H9 (cell line): ENCODE measurements around the gene VSTM4. TPM values are rescaled to one million over a fixed set of nuclear protein-coding genes. Genes with fewer than 3 reads are reported as not detected.

Source experiments
- DNase-seq: peaks from one replicate; pipeline ENCODE4 v3.0.0-alpha.2; 2017
- H2AFZ ChIP-seq: one replicate; pipeline ENCODE4 v1.6.1; 2013; ENCODE audit warnings: mild to moderate bottlenecking, low read length, control low read depth, moderate library complexity
- H2AK5ac ChIP-seq: 2 replicates; pipeline ENCODE4 v1.6.1; 2013; ENCODE audit warnings: low read length, control low read depth, mixed read lengths; ENCODE audit not compliant: insufficient read length
- H2BK120ac ChIP-seq: one replicate; pipeline ENCODE4 v1.6.1; 2013; ENCODE audit warnings: low read depth, mild to moderate bottlenecking, low read length, control low read depth, inconsistent platforms; ENCODE audit not compliant: poor library complexity, severe bottlenecking
- H2BK12ac ChIP-seq: 2 replicates; pipeline ENCODE4 v1.6.1; 2013; ENCODE audit warnings: low read length, control low read depth, mixed read lengths, low read depth; ENCODE audit not compliant: insufficient read length
- H2BK15ac ChIP-seq: 2 replicates; pipeline ENCODE4 v1.6.1; 2013; ENCODE audit warnings: low read depth, low read length, control low read depth
- H2BK20ac ChIP-seq: one replicate; pipeline ENCODE4 v1.6.1; 2013; ENCODE audit warnings: low read depth, mild to moderate bottlenecking, low read length, control low read depth, inconsistent platforms; ENCODE audit not compliant: poor library complexity, severe bottlenecking
- H2BK5ac ChIP-seq: 2 replicates; pipeline ENCODE4 v1.6.1; 2013; ENCODE audit warnings: low read length, control low read depth, mixed read lengths; ENCODE audit not compliant: insufficient read length
- H3K14ac ChIP-seq: 2 replicates; pipeline ENCODE4 v1.6.1; 2013; ENCODE audit warnings: low read length, control low read depth; ENCODE audit not compliant: insufficient read depth
- H3K18ac ChIP-seq: 2 replicates; pipeline ENCODE4 v1.6.1; 2013; ENCODE audit warnings: low read depth, mild to moderate bottlenecking, mixed read lengths, low read length, control low read depth; ENCODE audit not compliant: insufficient read length
- H3K23ac ChIP-seq: 2 replicates; pipeline ENCODE4 v1.6.1; 2013; ENCODE audit warnings: low read length, control low read depth, mixed read lengths, low read depth; ENCODE audit not compliant: insufficient read length
- H3K23me2 ChIP-seq: 2 replicates; pipeline ENCODE4 v1.6.1; 2013; ENCODE audit warnings: low read depth, mild to moderate bottlenecking, mixed read lengths, low read length, control low read depth; ENCODE audit not compliant: insufficient read length, poor library complexity, severe bottlenecking
- H3K27ac ChIP-seq: 2 replicates; pipeline ENCODE4 v1.5.1; 2013; ENCODE audit warnings: low read length, control low read depth, mixed read lengths, low read depth; ENCODE audit not compliant: insufficient read length
- H3K27me3 ChIP-seq: 2 replicates; pipeline ENCODE4 v1.6.1; 2013; ENCODE audit warnings: low read length, control low read depth, inconsistent platforms; ENCODE audit not compliant: insufficient read depth
- H3K4ac ChIP-seq: 2 replicates; pipeline ENCODE4 v1.6.1; 2013; ENCODE audit warnings: low read depth, mild to moderate bottlenecking, control low read depth, inconsistent platforms, low read length, moderate library complexity
- H3K4me1 ChIP-seq: 2 replicates; pipeline ENCODE4 v1.6.1; 2013; ENCODE audit warnings: low read length, control low read depth, inconsistent platforms; ENCODE audit not compliant: insufficient read depth
- H3K4me2 ChIP-seq: 2 replicates; pipeline ENCODE4 v1.6.1; 2013; ENCODE audit warnings: low read length, control low read depth, mixed read lengths; ENCODE audit not compliant: insufficient read length, insufficient read depth
- H3K56ac ChIP-seq: 2 replicates; pipeline ENCODE4 v1.6.1; 2013; ENCODE audit warnings: low read depth, mild to moderate bottlenecking, mixed read lengths, low read length, control low read depth; ENCODE audit not compliant: insufficient read length
- H3K79me1 ChIP-seq: 2 replicates; pipeline ENCODE4 v1.6.1; 2013; ENCODE audit warnings: low read depth, mild to moderate bottlenecking, moderate library complexity, low read length, control low read depth, inconsistent platforms; ENCODE audit not compliant: insufficient read depth, poor library complexity, severe bottlenecking
- H3K79me2 ChIP-seq: 2 replicates; pipeline ENCODE4 v1.6.1; 2013; ENCODE audit warnings: low read length, control low read depth, inconsistent platforms; ENCODE audit not compliant: insufficient read depth
- H3K9ac ChIP-seq: 2 replicates; pipeline ENCODE4 v1.6.1; 2013; ENCODE audit warnings: low read length, control low read depth, mixed read lengths; ENCODE audit not compliant: insufficient read length; ENCODE audit errors: extremely low read depth
- H3K9me3 ChIP-seq: one replicate; pipeline ENCODE4 v1.6.1; 2013; ENCODE audit warnings: low read depth, low read length, inconsistent platforms; ENCODE audit not compliant: control insufficient read depth
- H3T11ph ChIP-seq: one replicate; pipeline ENCODE4 v1.6.1; 2013; ENCODE audit warnings: mild to moderate bottlenecking, low read length, control low read depth, inconsistent platforms
- H4K20me1 ChIP-seq: one replicate; pipeline ENCODE4 v1.6.1; 2013; ENCODE audit not compliant: control insufficient read depth, insufficient read length, insufficient read depth
- H4K5ac ChIP-seq: 2 replicates; pipeline ENCODE4 v1.6.1; 2013; ENCODE audit warnings: low read depth, mild to moderate bottlenecking, mixed read lengths, low read length, control low read depth; ENCODE audit not compliant: insufficient read length
- H4K8ac ChIP-seq: replicated peaks from 2 replicates; pipeline ENCODE4 v1.6.1; 2013; ENCODE audit warnings: low read length, control low read depth, mixed read lengths, low read depth; ENCODE audit not compliant: insufficient read length
- H4K91ac ChIP-seq: 2 replicates; pipeline ENCODE4 v1.6.1; 2013; ENCODE audit warnings: low read depth, mild to moderate bottlenecking, moderate library complexity, mixed read lengths, low read length, control low read depth; ENCODE audit not compliant: insufficient read length
- H3K27ac Mint-ChIP-seq, 3 experiments: 2 replicates in 2 of 3; 3 replicates in 1 of 3; pipeline ENCODE4 v1.8.0; 2020 to 2021; ENCODE audit warnings: mixed read lengths in 3 of 3, mild to moderate bottlenecking in 1 of 3, moderate library complexity in 1 of 3
- H3K27me3 Mint-ChIP-seq: 2 replicates; pipeline ENCODE4 v1.8.0; 2021; ENCODE audit warnings: low read depth, mild to moderate bottlenecking, moderate library complexity, mixed read lengths
- H3K36me3 Mint-ChIP-seq, 3 experiments: 2 replicates in 2 of 3; 3 replicates in 1 of 3; pipeline ENCODE4 v1.8.0; 2020 to 2021; ENCODE audit warnings: low read depth in 3 of 3, mixed read lengths in 3 of 3; ENCODE audit not compliant: insufficient read depth in 1 of 3
- H3K4me1 Mint-ChIP-seq, 2 experiments: 2 replicates each; pipeline ENCODE4 v1.8.0; 2020; ENCODE audit warnings: mixed read lengths in 2 of 2
- H3K4me3 Mint-ChIP-seq, 2 experiments: 2 replicates in 1 of 2; 3 replicates in 1 of 2; pipeline ENCODE4 v1.8.0; 2020 to 2021; ENCODE audit warnings: mild to moderate bottlenecking in 2 of 2, mixed read lengths in 2 of 2, moderate library complexity in 1 of 2
- H3K9me3 Mint-ChIP-seq, 2 experiments: 2 replicates in 1 of 2; 3 replicates in 1 of 2; pipeline ENCODE4 v1.8.0; 2020; ENCODE audit warnings: mild to moderate bottlenecking in 2 of 2, mixed read lengths in 2 of 2, moderate library complexity in 1 of 2
- CTCF ChIP-seq: fragments of 200-600 bp; sonication (generic); conservative IDR thresholded peaks from 3 replicates; pipeline ENCODE4 v1.8.0; 2021; ENCODE audit warnings: antibody characterized with exemption, mild to moderate bottlenecking
- WGBS: extraction: QIAGEN DNeasy Blood & Tissue Kit; methylation state at CpG from one replicate; pipeline ENCODE4 v1.1.7; 2013; ENCODE audit warnings: missing lambda C conversion rate, low lambda C conversion rate, mixed read lengths; ENCODE audit not compliant: insufficient read length; ENCODE audit errors: extremely low coverage; 5-methylcytosine and 5-hydroxymethylcytosine counted together
- total RNA-seq: library from RNA; stranded (reverse); gene quantifications from 2 replicates; pipeline ENCODE4 v1.2.1, GENCODE V29; 2021

The VSTM4 gene
- total RNA-seq, 1 experiment from 2014 or later, result 0.44 TPM

DNA sequence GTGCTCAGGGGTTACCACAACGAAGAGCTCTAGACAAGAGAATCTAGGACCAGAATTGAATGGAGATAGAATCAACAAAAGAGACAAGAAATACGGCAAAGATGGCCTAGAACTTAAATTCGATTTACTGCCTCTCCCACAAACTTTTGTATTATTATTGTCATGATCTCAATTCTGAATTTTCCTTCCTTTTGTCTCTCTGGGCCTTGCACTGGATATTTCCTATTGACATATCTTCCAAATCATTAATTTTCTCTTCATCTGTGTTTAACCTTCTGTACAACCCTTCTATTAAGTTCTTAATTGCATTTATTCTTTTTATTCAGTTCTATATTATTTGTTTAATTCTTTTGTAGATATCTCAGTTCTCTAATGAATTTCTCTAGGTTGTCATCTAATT, 28.4 kb downstream of the VSTM4 start:
- H3K27ac Mint-ChIP-seq, result no peak overlapping the region
- no peaks in the 10 kb centered on the region for H3K9me3 ChIP-seq
- H3K4me1 ChIP-seq, result no peaks in the 10 kb centered on the region; the same call in 1 of the 2 replicates
- no peak overlapping the region for H2BK20ac ChIP-seq
- no peak overlapping the region for H2AFZ ChIP-seq
- H4K5ac ChIP-seq, result no peak overlapping the region
- H2BK120ac ChIP-seq, result no peak overlapping the region
- H3K9me3 Mint-ChIP-seq, result peaks cover 15 to 22% of the 10 kb centered on the region in 2 experiments
- WGBS, result no CpG with 5 or more reads among the region's 3 CpGs
- H3K4me1 Mint-ChIP-seq, result peaks cover 16 to 22% of the 10 kb centered on the region in 2 experiments
- no peak overlapping the region for H3K4me2 ChIP-seq
- no peak overlapping the region for H3K18ac ChIP-seq
- H3K23ac ChIP-seq, result no peak overlapping the region
- H3K36me3 Mint-ChIP-seq, result peaks cover 4 to 15% (median 4%) of the 10 kb centered on the region in 3 experiments; a peak in 6 of 7 replicates
- DNase-seq, result no peak
- H3K79me2 ChIP-seq, result no peaks in the 10 kb centered on the region
- no peaks in the 10 kb centered on the region for H3K23me2 ChIP-seq
- H4K8ac ChIP-seq, result no peak overlapping the region
- H3K27ac ChIP-seq, result no peak overlapping the region
- H2BK5ac ChIP-seq, result no peak overlapping the region
- H3K56ac ChIP-seq, result no peak overlapping the region
- no peak overlapping the region for H4K91ac ChIP-seq
- no peak overlapping the region for H3K4ac ChIP-seq
- TF ChIP-seq CTCF, result no peak
- no peak overlapping the region for H3K4me3 Mint-ChIP-seq
- no peaks in the 10 kb centered on the region for H3K27me3 ChIP-seq
- no peak overlapping the region for H3K9ac ChIP-seq
- no peak overlapping the region for H2BK15ac ChIP-seq
- H4K20me1 ChIP-seq, result no peaks in the 10 kb centered on the region
- H3K14ac ChIP-seq, result no peak overlapping the region
- H2AK5ac ChIP-seq, result no peak overlapping the region
- no peaks in the 10 kb centered on the region for H3K79me1 ChIP-seq
- H3T11ph ChIP-seq, result no peak overlapping the region
- H2BK12ac ChIP-seq, result no peak overlapping the region
- H3K27me3 Mint-ChIP-seq, result peaks cover 50% of the 10 kb centered on the region
